HG03520 (cell line): ENCODE results near the gene HERC4.
"Not testable (repeated sequence)": the region's sequence is repeated elsewhere in the genome, so short reads cannot be mapped to it uniquely, and the experiment has no call there.

Source experiments
- ATAC-seq: cut with Tn5 transposase; IDR thresholded peaks from one replicate; pipeline ENCODE4 v1.9.1; 2021; ENCODE audit warnings: mild to moderate bottlenecking, moderate library complexity; ENCODE audit not compliant: unreplicated experiment

The HERC4 gene

DNA sequence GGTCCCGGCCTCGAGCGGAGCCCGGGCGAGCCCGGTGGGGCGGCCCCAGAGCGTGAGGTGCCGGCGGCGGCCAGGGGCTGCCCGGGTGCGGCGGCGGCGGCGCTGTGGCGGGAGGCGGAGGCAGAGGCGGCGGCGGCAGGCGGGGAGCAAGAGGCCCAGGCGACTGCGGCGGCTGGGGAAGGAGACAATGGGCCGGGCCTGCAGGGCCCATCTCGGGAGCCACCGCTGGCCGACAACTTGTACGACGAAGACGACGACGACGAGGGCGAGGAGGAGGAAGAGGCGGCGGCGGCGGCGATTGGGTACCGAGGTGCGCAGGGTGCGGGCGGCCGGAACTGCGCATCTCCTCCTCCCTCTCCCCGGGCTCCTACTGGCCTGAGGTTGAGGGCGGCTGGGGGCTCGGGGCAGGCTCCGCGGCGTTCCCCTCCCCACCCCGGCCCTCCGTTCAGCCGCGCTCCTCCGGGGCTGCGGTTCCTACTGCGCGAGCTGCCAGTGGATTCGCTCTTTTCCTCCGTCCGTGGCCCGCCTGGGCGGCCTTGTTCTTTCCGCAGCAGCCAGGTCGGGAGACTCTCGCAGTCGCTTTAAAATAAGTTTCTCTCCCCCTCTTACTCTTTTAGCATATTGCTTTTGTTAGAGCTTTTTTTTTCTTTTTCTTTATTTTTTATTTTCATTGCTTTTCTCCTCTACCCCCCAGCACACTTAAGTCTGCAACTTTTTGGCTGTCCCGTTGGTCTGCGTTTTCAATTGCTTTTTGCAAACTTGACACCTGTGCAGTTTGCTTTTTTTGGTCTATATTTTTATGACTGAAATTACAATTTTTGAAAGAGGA is 190.0 kb downstream of the HERC4 start:
- peak; percentile 53 for ATAC-seq

DNA sequence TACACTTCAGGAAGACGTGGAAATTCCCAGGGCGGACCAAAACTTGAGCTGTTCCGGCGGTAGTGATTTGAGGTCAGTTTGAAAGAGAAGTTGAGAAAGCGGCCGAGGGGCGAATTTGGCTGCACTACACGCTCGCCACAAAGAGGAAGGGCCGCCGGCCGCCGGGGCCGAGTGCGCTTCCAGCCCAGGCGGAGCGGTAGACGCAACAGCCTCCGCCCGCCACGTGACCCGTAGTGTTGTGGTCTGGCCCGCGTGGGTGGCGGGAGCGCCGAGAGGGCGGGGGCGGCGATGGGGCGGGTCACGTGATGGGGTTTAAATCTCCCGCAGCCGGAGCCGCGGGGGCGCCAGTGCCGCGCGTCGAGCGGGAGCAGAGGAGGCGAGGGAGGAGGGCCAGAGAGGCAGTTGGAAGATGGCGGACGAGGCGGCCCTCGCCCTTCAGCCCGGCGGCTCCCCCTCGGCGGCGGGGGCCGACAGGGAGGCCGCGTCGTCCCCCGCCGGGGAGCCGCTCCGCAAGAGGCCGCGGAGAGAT is 190.7 kb downstream of the HERC4 start, which contains the start of gene SIRT1:
Gene SIRT1, plus strand, starts transcription at position 344 of the 529 bp plus-strand sequence. Its CDS starts 66 bp downstream, at position 410.
- ATAC-seq = peak; percentile 73

DNA sequence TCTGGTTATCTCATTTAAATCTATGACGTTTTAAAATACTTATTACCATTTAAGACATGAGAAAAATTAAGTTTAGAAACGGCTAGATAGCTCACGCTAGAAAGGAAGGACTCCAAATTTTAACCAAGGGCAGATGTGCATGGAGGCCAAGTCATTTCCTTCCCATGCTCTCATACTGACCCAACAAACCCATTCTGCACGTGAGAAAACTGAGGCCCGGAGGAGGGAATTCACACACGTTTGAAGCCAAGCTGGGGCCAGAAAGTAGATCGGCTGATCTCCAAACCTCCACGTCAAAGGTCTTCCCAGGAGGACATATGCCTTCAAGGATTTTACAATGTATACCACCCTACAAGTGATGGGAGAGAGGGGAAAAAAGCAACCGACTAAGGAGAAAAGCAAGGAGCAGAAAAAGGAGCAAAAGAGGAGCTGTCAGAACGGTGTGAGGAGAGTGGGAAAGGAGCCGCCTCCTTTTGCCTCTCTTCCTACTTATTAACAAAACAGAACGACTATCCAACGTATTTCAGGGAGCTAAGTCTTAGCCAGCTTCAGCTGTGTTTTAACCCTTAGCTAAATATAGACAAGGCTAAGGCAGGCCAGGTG is 191.3 kb downstream of the HERC4 start:
- no peak for ATAC-seq

DNA sequence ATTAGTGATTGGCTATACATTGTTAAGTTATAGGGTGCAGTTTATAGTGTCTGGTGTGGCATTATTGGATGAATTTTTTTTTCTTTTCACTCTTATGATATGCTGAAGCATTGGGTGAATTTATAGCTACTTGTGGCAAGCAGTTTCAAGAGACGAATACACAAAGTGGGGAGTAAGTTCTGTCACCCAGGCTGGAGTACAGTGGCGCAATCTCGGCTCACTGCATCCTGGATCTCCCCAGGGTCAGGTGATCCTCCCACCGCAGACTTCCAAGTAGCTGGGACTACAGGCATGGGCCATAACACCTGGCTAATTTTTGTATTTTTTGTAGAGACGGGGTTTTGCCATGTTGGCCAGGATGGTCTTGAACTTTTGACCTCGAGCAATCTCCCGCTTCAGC is 196.9 kb downstream of the HERC4 start:
- no peak for ATAC-seq

DNA sequence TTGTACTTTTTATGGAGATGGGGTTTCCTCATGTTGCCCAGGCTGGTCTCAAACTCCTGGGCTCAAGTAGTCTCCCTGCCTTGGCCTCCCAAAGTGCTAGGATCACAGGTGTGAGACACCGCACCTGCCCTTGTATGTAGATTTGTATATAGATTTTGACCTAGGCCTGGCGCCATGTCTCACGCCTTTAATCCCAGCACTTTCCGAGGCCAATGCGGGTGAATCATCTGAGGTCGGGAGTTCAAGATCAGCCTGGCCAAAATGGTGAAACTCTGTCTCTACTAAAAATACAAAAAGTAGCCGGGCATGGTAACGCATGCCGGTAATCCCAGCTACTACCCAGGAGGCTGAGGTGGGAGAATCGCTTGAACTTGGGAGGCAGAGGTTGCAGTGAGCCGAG is 197.7 kb downstream of the HERC4 start:
- not testable (repeated sequence) for ATAC-seq

DNA sequence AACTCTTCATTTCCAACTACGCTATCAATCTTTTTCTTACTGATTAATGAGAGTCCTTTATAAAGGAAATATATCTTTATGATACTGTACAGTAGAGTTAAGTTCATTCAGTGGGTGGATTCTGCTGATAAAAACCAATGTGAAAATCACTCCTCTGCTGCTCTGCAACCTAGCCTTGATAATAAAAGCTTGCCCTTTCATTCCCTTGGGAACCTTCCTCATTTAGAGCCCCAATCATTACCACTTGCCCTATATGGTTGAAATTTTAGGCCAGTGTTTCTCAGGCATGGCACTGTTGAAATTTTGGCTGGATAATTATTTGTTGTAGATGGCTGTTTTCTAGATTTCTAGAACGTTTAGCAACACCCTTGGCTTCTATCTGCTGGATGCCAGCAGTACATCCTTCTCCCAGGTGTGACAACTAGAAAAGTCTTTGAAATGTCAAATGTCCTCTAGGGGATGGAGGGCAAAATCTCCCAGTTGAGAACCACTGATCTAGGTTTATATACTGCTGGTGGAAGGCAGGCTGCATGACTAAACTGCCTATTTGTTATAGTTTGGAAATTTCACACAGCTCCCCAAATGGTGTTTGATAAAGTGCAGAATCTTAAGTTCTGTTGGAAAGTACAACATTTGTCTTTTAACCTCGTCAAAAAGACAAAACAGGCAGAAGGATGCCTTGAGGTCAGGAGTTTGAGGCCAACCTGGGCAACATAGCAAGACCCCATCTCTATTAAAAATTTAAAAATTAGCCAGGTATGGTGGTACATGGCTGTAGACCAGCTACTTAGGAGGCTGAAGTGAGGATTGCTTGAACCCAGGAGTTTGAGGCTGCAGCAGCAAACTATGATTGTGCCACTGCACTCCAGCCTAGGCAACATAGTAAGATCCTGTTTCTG is 199.5 kb downstream of the HERC4 start:
- no peak for ATAC-seq
